HepG2 (cell line): ENCODE data around the gene MISP3. TPM values are rescaled to one million over a fixed set of nuclear protein-coding genes. Genes with fewer than 3 reads are reported as not detected.
A peak's percentile ranks its signal among the peaks of the same experiment; 100 is the strongest.

ENCODE experiments used
- ATAC-seq: fragments of 200-7000 bp; cut with Tn5 transposase; 3 replicates; pipeline ENCODE4 v1.9.1; 2020; ENCODE audit warnings: mild to moderate bottlenecking, moderate library complexity
- BruUV-seq: library from RNA; stranded (reverse); fragments of 400-500 nt; replicated peaks from 2 replicates; lab custom pipeline; 2021; lab: Mats Ljungman, UMichigan
- CTCF ChIA-PET: fragments of 300-600 bp; formaldehyde crosslinking; extraction: SDS; loops from one replicate; lab custom pipeline; 2021; ENCODE audit warnings: low total read pairs, inconsistent platforms, low intra/inter-chr PET ratio; lab: Yijun Ruan, JAX
- POLR2A ChIA-PET: fragments of 350-600 bp; sonication (Branson Sonifier 250); formaldehyde crosslinking; loops from one replicate; lab custom pipeline; 2020; ENCODE audit warnings: antibody characterized with exemption, inconsistent platforms; lab: Yijun Ruan, JAX
- DNase-seq: peaks from one replicate; pipeline ENCODE4 v3.0.0-alpha.2; 2015; ENCODE audit warnings: low spot score
- FAIRE-seq: peaks from 3 replicates; lab custom pipeline; 2011; peaks lifted over from hg19 to GRCh38; lab: Jason Lieb, UNC
- H2AFZ ChIP-seq: one replicate; pipeline ENCODE4 v1.6.1; 2011; ENCODE audit warnings: low read length, inconsistent platforms
- H3K27ac ChIP-seq: fragments of 300-600 bp; 3 replicates; pipeline ENCODE4 v1.8.0; 2011; ENCODE audit warnings: mixed run types, mild to moderate bottlenecking, mixed read lengths, low read length, inconsistent platforms; ENCODE audit not compliant: insufficient read depth; ENCODE audit errors: extremely low read length
- H3K27me3 ChIP-seq, 2 experiments: fragments of 200-600 bp in 1 of 2; 2 replicates in 1 of 2; 3 replicates in 1 of 2; pipeline versions ENCODE4 v1.6.0 to v1.8.0; 2011; ENCODE audit warnings: low read length in 2 of 2, mild to moderate bottlenecking in 2 of 2, moderate library complexity in 2 of 2, inconsistent platforms in 1 of 2; ENCODE audit not compliant: insufficient read depth in 2 of 2, control insufficient read depth in 1 of 2
- H3K36me3 ChIP-seq, 2 experiments: fragments of 200-600 bp in 1 of 2; replicated peaks in 1 of 2; 2 replicates in 1 of 2; 3 replicates in 1 of 2; pipeline versions ENCODE4 v1.5.1 to v1.8.0; 2011; ENCODE audit warnings: low read length in 2 of 2, inconsistent platforms in 1 of 2; ENCODE audit not compliant: insufficient read depth in 2 of 2, control insufficient read depth in 1 of 2
- H3K4me1 ChIP-seq: 2 replicates; pipeline ENCODE4 v1.5.1; 2012; ENCODE audit warnings: low read length, inconsistent platforms; ENCODE audit not compliant: insufficient read depth
- H3K4me2 ChIP-seq: 2 replicates; pipeline ENCODE4 v1.6.0; 2011; ENCODE audit warnings: low read depth, low read length, inconsistent platforms
- H3K4me3 ChIP-seq, 3 experiments: fragments of 200-600 bp in 1 of 3; sonication (generic), shearing (Covaris generic) in 1 of 3; replicated peaks in 1 of 3; 2 replicates each; pipeline ENCODE4 v1.5.1; 2011 to 2016; ENCODE audit warnings: low read length in 3 of 3, inconsistent platforms in 2 of 3, low read depth in 2 of 3, mild to moderate bottlenecking in 2 of 3, control low read depth in 1 of 3, mixed read lengths in 1 of 3; ENCODE audit not compliant: insufficient read depth in 1 of 3
- H3K79me2 ChIP-seq: one replicate; pipeline ENCODE4 v1.6.1; 2011; ENCODE audit warnings: low read length, inconsistent platforms; ENCODE audit not compliant: insufficient read depth
- H3K9ac ChIP-seq: 2 replicates; pipeline ENCODE4 v1.6.0; 2011; ENCODE audit warnings: mild to moderate bottlenecking, low read depth, low read length, inconsistent platforms; ENCODE audit not compliant: insufficient read depth
- H3K9me3 ChIP-seq: 2 replicates; pipeline ENCODE4 v1.5.1; 2012; ENCODE audit warnings: mild to moderate bottlenecking, low read length
- H4K20me1 ChIP-seq: 2 replicates; pipeline ENCODE4 v1.6.0; 2011; ENCODE audit warnings: inconsistent platforms, mild to moderate bottlenecking, low read length, moderate library complexity; ENCODE audit not compliant: insufficient read depth
- AKAP8 ChIP-seq: sonication (generic); formaldehyde crosslinking; IDR thresholded peaks from 2 replicates; pipeline ENCODE4 v1.5.1; 2020; ENCODE audit warnings: mild to moderate bottlenecking, missing genetic modification reagents
- ARNT2 ChIP-seq: sonication (generic); formaldehyde crosslinking; IDR thresholded peaks from 2 replicates; pipeline ENCODE4 v1.8.0; 2022; ENCODE audit warnings: mild to moderate bottlenecking, low read depth, missing genetic modification reagents, moderate library complexity
- GATAD2A ChIP-seq: IDR thresholded peaks from 2 replicates; pipeline ENCODE4 v1.6.1; 2016
- HNRNPUL1 ChIP-seq: fragments of 200-400 bp; formaldehyde crosslinking; IDR thresholded peaks from 2 replicates; pipeline ENCODE4 v1.6.1; 2017; ENCODE audit warnings: low read depth, mild to moderate bottlenecking, low read length, moderate library complexity
- KLF6 ChIP-seq: IDR thresholded peaks from 2 replicates; pipeline ENCODE4 v1.8.0; 2016; ENCODE audit warnings: missing biosample characterization, missing genetic modification reagents
- NFYB ChIP-seq: sonication (generic); formaldehyde crosslinking; IDR thresholded peaks from 2 replicates; pipeline ENCODE4 v1.4.0; 2020; ENCODE audit warnings: missing genetic modification reagents
- PCBP2 ChIP-seq: fragments of 200-400 bp; formaldehyde crosslinking; optimal IDR thresholded peaks from 2 replicates; pipeline ENCODE3; 2018; ENCODE audit warnings: low read length, low read depth; ENCODE audit not compliant: poor library complexity, severe bottlenecking
- SIX1 ChIP-seq: sonication (generic); formaldehyde crosslinking; IDR thresholded peaks from 2 replicates; pipeline ENCODE4 v1.4.0; 2020; ENCODE audit warnings: missing genetic modification reagents, borderline replicate concordance
- TOPORS ChIP-seq: sonication (generic); formaldehyde crosslinking; IDR thresholded peaks from 2 replicates; pipeline ENCODE4 v1.8.0; 2023; ENCODE audit warnings: mild to moderate bottlenecking, missing genetic modification reagents
- ZNF318 ChIP-seq: sonication (generic); formaldehyde crosslinking; IDR thresholded peaks from 2 replicates; pipeline ENCODE4 v1.4.0; 2020; ENCODE audit warnings: mild to moderate bottlenecking, missing genetic modification reagents
- ZNF597 ChIP-seq: sonication (generic); formaldehyde crosslinking; IDR thresholded peaks from 2 replicates; pipeline ENCODE4 v1.5.0; 2020; ENCODE audit warnings: missing genetic modification reagents
- ZNF772 ChIP-seq: sonication (generic); formaldehyde crosslinking; IDR thresholded peaks from 2 replicates; pipeline ENCODE4 v1.5.0; 2020; ENCODE audit warnings: mild to moderate bottlenecking, missing genetic modification reagents
- WGBS: methylation state at CpG from one replicate; pipeline ENCODE4 v1.1.6; 2017; ENCODE audit warnings: low lambda C conversion rate; 5-methylcytosine and 5-hydroxymethylcytosine counted together
- in situ Hi-C: cut with HindIII; loops from 2 replicates; pipeline ENCODE4 v1.10.0; 2017; ENCODE audit warnings: low pct_unique_long_range_greater_than_20kb; ENCODE audit not compliant: extremely low pct_ligation_motif_present
- intact Hi-C: fragments of 100-400 bp; cut with micrococcal nuclease; formaldehyde crosslinking; loops from one replicate; pipeline ENCODE4 v1.10.0; 2022; ENCODE audit not compliant: unreplicated experiment
- polyA plus RNA-seq, 8 experiments: library from polyadenylated mRNA; depleted of rRNA in 3 of 8; stranded (reverse) in 7 of 8; unstranded in 1 of 8; fragments of >200 nt; fragmentation: Illumina TruSeq in 4 of 8; extraction: Trizol in 4 of 8; gene quantifications; 2 replicates each; pipeline versions ENCODE4 v1.2.1 to v1.2.3, GENCODE V29; 2011 to 2016; ENCODE audit warnings: low read depth in 4 of 8, missing spikeins in 1 of 8, mixed read lengths in 1 of 8; ENCODE audit not compliant: insufficient read depth in 1 of 8
- total RNA-seq, 5 experiments: library from RNA; depleted of rRNA; stranded (reverse); fragments of >200 nt; fragmentation: Illumina TruSeq; extraction: Trizol; gene quantifications; 2 replicates each; pipeline ENCODE4 v1.2.3, GENCODE V29; 2016; ENCODE audit warnings: low read depth in 1 of 5

The MISP3 gene
- total and polyA plus RNA-seq, 2 of the 13 experiments (the other 11 are each of a cell fraction or from before 2014, with no cell fraction given), result 2.5 to 5.4 TPM

- in situ Hi-C loops (no loop called here), intact Hi-C loops (loop anchor here (5.0 kb wide), 1 partner anchor 36 kb away; no protein-coding TSS in a partner anchor)
- Histone ChIP-seq H3K27ac (peak overlapping the region; percentile 96), H2AFZ (peak overlapping the region; percentile 4), H3K4me2 (peak overlapping the region; percentile 100), H3K36me3 (peaks cover 0 to 4% of the 10 kb centered on the region in 2 experiments; a peak in 1 of 5 replicates), H3K9ac (peak overlapping the region; percentile 89), H3K9me3 (no peaks in the 10 kb centered on the region), H3K79me2 (peaks cover 12% of the 10 kb centered on the region), H3K4me1 (peaks cover 48% of the 10 kb centered on the region), H4K20me1 (no peaks in the 10 kb centered on the region), H3K4me3 (peak overlapping the region; percentile 66 to 86 (median 75)), H3K27me3 (no peaks in the 10 kb centered on the region; a peak in 1 of 5 replicates)
- ChIA-PET POLR2A (interaction anchor here (0.6 to 2.5 kb wide), 7 partner anchors 10 to 112 kb away, joined by 3 to 21 read pairs (median 4); partner anchors contain the start of genes ASF1B and RFX1), CTCF (interaction anchor here (1.7 kb wide), 1 partner anchor 19 kb away, joined by 6 read pairs; the partner anchor contains the start of gene ASF1B)
- DNase-seq (peak; percentile 71), FAIRE-seq (peak; percentile 56), ATAC-seq (peak; percentile 56)
- no TSS peak for BruUV-seq
- 0% methylated on average over 14 of the region's 61 CpGs for WGBS
- TF ChIP-seq ZNF772, result 0 out of 2 replicates have a peak, but pooled peaks have one; percentile 42
- no peak for TF ChIP-seq AKAP8
- no peak for TF ChIP-seq PCBP2
- TF ChIP-seq GATAD2A (CRISPR knock-in tag), result peak; percentile 26; the same call in 1 of the 2 replicates
- no peak for TF ChIP-seq ARNT2 (CRISPR knock-in tag)
- 0 out of 2 replicates have a peak, but pooled peaks have one; percentile 8 for TF ChIP-seq ZNF318
- 0 out of 2 replicates have a peak, but pooled peaks have one; percentile 72 for TF ChIP-seq ZNF597
- no peak for TF ChIP-seq HNRNPUL1
- no peak for TF ChIP-seq KLF6 (CRISPR knock-in tag)
- 0 out of 2 replicates have a peak, but pooled peaks have one; percentile 16 for TF ChIP-seq SIX1 (CRISPR knock-in tag)
- 0 out of 2 replicates have a peak, but pooled peaks have one; percentile 25 for TF ChIP-seq TOPORS
- no peak for TF ChIP-seq NFYB (CRISPR knock-in tag)
Measured at GRCh38 chr19:14118165-14119051, 45.8 kb downstream of the MISP3 start.
